Measurements from ENCODE around the gene HAUS2.

DNA sequence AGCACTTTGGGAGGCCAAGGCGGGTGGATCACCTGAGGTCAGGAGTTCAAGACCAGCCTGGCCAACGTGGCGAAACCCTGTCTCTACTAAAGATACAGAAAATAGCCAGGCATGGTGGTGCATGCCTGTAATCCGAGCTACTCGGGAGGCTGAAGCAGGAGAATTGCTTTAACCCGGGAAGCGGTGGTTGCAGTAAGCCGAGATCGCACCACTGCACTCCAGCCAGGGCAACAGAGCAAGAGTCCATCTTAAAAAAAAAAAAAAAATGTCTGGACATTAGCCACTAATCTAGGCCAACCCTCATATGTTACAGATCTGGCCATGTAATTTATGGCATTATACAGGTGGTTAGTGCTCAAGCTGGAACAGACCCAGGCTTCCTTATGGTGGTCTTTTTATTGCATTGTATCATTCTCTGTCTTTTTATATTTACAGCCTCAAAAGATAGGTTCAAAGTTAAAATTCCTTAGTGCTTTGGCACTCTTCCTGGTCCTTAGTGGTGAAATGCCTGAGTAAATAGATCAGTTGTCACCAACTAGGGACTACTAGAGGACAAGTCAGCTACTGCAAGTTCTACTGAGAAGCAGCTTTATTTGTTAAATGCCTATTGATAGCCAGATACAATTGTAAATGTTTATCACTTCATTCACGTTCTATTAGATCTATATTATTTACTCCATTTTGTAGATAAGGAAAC lies 42.7 kb downstream of the HAUS2 start:
- TF ChIP-seq, protein P1, sequence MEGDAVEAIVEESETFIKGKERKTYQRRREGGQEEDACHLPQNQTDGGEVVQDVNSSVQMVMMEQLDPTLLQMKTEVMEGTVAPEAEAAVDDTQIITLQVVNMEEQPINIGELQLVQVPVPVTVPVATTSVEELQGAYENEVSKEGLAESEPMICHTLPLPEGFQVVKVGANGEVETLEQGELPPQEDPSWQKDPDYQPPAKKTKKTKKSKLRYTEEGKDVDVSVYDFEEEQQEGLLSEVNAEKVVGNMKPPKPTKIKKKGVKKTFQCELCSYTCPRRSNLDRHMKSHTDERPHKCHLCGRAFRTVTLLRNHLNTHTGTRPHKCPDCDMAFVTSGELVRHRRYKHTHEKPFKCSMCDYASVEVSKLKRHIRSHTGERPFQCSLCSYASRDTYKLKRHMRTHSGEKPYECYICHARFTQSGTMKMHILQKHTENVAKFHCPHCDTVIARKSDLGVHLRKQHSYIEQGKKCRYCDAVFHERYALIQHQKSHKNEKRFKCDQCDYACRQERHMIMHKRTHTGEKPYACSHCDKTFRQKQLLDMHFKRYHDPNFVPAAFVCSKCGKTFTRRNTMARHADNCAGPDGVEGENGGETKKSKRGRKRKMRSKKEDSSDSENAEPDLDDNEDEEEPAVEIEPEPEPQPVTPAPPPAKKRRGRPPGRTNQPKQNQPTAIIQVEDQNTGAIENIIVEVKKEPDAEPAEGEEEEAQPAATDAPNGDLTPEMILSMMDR (IDR thresholded peaks at IDR 0.05): no peak
- TF ChIP-seq JUNB (IDR thresholded peaks at IDR 0.05): no peak
- TF ChIP-seq, protein P2, sequence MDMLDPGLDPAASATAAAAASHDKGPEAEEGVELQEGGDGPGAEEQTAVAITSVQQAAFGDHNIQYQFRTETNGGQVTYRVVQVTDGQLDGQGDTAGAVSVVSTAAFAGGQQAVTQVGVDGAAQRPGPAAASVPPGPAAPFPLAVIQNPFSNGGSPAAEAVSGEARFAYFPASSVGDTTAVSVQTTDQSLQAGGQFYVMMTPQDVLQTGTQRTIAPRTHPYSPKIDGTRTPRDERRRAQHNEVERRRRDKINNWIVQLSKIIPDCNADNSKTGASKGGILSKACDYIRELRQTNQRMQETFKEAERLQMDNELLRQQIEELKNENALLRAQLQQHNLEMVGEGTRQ (IDR thresholded peaks at IDR 0.05): no peak
- TF ChIP-seq MAFK (IDR thresholded peaks at IDR 0.05; ENCODE audit: partially characterized antibody): no peak
- no peak for TF ChIP-seq HDAC2 (IDR thresholded peaks at IDR 0.05)
- no peak for TF ChIP-seq POLR2A (IDR thresholded peaks at IDR 0.05; ENCODE audit: low read length)
- no peak for TF ChIP-seq MAZ (IDR thresholded peaks at IDR 0.05; ENCODE audit: borderline replicate concordance, low read depth, low read length)
- no peak for TF ChIP-seq RAD21 (conservative IDR thresholded peaks at IDR 0.05 in 1 of 2, IDR thresholded peaks at IDR 0.05 in 1 of 2)
- no peak for TF ChIP-seq EP300 (IDR thresholded peaks at IDR 0.05)
- no peak for TF ChIP-seq RCOR1 (IDR thresholded peaks at IDR 0.05; ENCODE audit: low read depth, low read length)
- TF ChIP-seq, protein P3, sequence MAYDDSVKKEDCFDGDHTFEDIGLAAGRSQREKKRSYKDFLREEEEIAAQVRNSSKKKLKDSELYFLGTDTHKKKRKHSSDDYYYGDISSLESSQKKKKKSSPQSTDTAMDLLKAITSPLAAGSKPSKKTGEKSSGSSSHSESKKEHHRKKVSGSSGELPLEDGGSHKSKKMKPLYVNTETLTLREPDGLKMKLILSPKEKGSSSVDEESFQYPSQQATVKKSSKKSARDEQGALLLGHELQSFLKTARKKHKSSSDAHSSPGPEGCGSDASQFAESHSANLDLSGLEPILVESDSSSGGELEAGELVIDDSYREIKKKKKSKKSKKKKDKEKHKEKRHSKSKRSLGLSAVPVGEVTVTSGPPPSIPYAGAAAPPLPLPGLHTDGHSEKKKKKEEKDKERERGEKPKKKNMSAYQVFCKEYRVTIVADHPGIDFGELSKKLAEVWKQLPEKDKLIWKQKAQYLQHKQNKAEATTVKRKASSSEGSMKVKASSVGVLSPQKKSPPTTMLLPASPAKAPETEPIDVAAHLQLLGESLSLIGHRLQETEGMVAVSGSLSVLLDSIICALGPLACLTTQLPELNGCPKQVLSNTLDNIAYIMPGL (CRISPR knock-in tag; IDR thresholded peaks at IDR 0.05; ENCODE audit: borderline replicate concordance): no peak
- no peak for TF ChIP-seq RNF2 (IDR thresholded peaks at IDR 0.05; ENCODE audit: borderline replicate concordance, low read depth)
- no peak for TF ChIP-seq KDM5A (IDR thresholded peaks at IDR 0.05)

Data from A549 (cell line).